Hematopoietic multipotent progenitor cell treated with erythropoietin and hydrocortisone succinate and interleukin-3 and kit ligand, for 15 days (in vitro differentiated cells): ENCODE data around the gene EP400.
"Not testable (repeated sequence)": the region's sequence is repeated elsewhere in the genome, so short reads cannot be mapped to it uniquely, and the experiment has no call there.

ENCODE experiments used
- DNase-seq: peaks from one replicate; pipeline ENCODE4 v3.0.0-alpha.2; 2015; ENCODE audit warnings: low spot score

Gene EP400

GRCh38 chr12:131928080-131928710 is 21.5 kb upstream of the EP400 start:
- DNase-seq = no peak

DNA sequence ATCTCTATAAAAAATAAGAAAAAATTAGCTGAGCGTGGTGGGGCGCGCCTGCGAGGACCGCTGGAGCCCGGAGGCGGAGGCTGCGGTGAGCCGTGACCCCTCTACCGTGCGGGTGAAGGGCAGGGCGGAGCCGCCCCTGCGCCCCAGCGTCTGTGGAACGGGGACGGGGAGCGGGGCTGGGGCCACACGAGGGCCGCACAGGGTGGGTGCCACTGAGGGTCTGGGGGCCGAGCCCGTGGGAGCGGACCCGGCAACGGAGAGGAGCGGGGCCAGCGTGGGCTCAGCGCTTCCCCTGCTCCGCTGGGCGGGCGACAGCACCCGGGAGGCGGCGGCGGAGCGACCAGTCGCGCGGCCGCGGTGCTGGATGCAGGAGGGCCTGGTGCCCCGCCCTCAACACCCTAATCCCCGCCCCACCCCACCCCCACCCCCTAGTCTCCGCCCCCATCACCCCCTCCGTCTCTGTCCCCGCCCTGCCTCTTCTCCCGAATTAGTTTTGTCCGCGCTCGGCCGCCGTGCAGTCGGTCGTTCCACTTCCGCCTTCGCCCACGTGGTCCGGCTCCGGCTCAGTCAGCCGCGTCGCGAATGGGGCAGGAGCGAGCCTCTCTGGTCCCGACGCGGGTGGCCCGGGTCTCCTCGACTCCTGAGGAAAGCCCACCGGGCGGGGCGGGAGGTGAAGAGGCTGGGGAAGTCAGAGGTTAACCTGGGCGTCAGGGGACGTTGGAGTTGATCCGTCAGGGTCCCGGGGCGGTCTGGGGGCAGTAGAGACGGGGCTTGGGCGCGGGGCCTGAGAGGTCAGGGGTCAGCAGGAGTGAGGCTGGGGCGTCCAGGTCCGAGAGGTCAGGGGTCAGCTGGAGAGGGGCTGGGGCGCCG is 20.8 kb upstream of the EP400 start, which contains the start of gene PUS1:
TSS of gene PUS1 (plus strand) at position 566 of the 870 bp plus-strand sequence. CDS start 447 bp downstream, outside the sequence.
- peak; percentile 92 for DNase-seq

DNA sequence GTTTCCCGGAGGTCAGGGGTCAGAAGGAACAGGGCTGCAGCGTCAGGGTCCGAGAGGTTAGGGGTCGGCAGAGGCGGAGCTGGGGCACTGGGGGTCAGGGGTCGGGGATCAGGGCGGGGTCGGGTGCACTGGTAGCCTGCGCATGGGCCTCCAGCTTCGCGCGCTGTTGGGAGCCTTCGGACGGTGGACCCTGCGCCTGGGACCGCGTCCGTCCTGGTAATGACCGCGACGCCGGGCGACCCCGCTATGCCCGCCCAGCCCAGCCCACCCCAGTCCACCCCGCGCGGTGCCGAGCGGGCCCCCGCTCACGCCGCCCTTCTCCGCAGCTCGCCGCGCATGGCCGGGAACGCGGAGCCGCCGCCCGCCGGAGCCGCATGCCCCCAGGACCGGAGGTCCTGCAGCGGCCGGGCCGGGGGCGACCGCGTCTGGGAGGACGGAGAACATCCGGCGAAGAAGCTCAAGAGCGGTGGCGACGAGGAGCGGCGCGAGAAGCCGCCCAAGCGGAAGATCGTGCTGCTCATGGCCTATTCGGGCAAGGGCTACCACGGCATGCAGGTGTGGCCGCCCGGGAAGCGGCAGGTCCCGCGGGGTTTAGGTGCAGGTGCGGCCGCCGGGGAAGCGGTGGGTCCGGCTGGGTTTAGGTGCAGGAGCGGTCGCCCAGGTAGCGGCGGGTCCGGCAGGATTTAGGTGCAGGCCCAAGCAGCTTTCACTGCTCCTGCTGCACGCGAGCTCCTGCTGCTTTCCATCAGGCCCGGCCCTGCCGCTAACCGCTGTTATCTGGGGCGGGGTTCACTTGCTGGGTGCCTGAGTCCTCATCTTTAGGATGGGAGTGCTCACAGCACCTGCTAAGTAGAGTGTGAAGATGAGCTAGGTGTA is 19.9 kb upstream of the EP400 start:
- DNase-seq = peak; percentile 56

DNA sequence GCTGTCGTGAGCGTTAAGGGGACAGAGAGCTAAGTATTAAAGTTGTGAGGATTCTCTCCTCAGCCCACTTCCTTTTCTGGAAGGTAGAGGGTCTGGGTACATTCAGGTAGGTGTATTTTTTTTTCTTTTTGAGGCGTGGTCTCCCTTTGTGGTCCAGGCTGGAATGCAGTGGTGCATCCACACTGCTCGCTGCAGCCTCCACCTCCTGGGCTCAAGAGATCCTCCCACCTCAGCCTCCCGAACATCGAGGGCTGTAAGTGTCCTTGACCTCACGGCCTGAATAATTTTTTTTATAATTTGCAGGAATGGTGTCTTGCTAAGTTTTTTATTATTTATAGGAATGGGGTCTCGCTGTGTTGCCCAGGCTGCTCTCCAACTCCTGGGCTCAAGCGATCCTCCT is 19.2 kb upstream of the EP400 start:
- no peak for DNase-seq

DNA sequence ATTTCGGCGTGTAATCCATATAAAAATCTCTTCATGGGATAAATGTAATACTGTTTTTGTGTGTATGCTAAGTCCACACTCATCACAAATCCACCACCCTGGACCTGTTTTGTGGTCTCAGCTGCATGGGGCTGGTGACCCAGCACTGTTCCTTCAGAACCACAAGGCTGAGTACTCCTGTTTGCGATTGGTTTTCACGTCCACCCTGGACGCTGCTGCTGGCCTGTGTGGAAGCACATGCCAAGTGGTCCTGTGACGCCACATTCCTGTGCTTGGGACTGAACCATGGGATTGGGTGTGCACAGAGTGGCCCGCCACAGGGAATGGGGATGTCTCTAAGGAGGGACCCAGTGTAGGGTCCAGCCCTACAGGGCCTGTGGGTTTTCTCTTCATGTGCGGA is 16.4 kb upstream of the EP400 start:
- DNase-seq = no peak

GRCh38 chr12:131934535-131934934 is 15.2 kb upstream of the EP400 start:
- no peak for DNase-seq

- no peak for DNase-seq
These were observed 11.7 kb upstream of the EP400 start for GRCh38 chr12:131938082-131938481.

DNA sequence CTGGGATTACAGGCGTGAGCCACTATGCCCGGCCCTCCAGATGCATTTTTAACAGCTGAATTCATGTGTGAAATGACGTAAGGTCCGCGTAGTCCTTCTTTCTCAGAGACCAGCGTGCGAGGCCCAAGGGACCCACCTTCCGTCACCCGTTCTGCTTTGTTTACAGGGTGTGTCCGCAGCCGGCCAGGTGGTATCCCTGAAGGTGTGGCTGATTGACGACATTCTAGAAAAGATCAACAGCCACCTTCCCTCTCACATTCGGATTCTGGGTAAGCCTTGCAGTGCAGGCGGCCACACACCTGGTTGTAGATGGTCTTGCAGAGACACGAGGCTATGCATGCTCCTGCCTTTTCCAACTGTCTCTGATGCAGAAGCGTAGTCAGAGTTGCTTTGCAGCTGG is 10.7 kb upstream of the EP400 start:
- no peak for DNase-seq

GRCh38 chr12:131940141-131940547 is 9.6 kb upstream of the EP400 start:
- DNase-seq = no peak

DNA sequence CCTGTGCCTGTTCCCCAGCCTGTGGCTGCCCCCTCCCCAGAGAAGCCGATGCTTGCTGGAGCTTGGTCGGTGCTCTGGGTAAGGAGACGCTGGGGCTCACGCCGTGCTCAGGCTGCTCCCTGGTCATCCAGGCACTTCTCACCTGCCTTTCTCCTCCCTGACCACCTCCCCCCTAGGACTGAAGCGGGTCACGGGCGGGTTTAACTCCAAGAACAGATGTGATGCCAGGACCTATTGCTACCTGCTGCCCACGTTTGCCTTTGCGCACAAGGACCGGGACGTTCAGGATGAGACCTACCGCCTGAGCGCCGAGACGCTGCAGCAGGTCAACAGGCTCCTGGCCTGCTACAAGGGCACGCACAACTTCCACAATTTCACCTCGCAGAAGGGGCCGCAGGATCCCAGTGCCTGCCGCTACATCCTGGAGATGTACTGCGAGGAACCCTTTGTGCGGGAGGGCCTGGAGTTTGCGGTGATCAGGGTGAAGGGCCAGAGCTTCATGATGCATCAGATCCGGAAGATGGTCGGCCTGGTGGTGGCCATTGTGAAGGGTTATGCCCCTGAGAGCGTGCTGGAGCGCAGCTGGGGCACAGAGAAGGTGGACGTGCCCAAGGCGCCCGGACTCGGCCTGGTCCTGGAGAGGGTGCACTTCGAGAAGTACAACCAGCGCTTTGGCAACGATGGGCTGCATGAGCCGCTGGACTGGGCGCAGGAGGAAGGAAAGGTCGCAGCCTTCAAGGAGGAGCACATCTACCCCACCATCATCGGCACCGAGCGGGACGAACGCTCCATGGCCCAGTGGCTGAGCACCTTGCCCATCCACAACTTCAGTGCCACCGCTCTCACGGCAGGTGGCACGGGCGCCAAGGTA is 8.4 kb upstream of the EP400 start:
- no peak for DNase-seq

DNA sequence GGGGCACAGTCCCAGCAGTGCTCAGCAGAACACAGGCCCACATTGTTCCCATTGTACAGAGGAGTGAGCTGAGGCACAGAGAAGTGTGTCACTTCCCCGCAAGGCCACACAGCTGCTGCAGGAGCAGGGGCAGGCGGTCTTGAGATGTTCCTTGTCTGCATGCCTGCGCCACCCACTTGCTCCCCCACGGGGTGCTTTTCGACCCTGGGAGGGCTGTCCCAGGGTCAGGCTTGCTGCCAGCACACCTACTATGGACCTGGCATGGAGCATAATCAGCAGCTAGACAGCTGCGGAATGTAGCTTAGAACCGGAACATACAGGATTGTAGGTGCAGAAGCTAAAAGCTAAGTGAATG is 7.8 kb upstream of the EP400 start:
- DNase-seq = no peak

GRCh38 chr12:131942671-131943070 is 7.1 kb upstream of the EP400 start:
- DNase-seq = no peak

DNA sequence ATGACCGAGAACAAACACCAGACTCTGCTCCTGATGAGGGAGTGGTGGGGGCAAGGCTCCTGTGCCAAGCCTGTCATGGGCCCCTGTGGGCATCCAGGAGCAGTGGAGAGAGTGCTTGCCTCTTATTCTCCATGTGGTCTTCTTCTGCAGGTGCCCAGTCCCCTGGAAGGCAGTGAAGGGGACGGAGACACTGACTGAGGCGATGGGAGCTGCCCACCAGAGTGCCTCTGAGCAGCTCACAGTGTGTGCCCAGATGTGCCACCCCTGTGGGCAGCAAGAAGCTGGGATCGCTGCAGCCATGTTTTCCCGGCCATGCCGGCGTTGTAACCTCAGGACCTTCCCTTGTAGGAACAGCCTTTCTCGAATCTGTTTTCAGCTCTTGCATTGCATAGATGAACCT is 6.4 kb upstream of the EP400 start:
- DNase-seq = no peak

GRCh38 chr12:131943876-131944275 is 5.9 kb upstream of the EP400 start:
- DNase-seq = no peak

DNA sequence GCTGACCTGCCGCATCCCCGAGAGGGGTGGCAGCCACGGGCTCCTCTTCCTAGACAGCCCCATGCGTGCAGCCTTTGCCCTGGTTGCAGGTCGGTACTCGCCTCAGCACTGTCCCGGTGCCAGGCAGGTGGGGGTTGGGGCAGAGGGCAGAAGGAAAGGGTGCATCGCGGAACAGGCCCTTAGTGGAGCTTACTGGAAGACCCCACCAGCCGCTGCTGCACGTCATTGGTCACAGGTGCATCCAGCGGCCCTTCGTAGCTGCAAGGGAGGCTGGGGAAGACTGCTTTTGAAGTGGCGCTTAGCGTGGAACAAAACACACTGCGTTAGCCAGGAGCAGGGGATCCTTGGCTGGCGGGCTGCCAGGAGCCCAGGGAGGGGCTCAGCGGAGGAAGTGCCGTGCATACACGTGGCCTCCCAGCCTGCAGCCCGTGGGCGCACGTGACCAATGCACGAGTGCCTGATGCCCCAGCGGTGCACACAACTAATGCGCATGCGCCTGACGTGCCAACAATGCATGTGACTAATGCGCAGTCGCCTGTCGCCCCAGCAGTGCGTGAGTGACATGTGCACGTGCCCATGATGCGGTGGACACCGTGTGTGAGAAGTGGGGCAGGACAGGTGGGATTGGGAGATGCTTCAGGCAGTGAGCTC is 5.0 kb upstream of the EP400 start:
- DNase-seq = no peak

- no peak for DNase-seq
These were observed 3.0 kb upstream of the EP400 start for GRCh38 chr12:131946757-131947156.

- no peak for DNase-seq
These were observed 2.2 kb upstream of the EP400 start for GRCh38 chr12:131947482-131948027.

- DNase-seq = no peak
These were observed 1.5 kb upstream of the EP400 start for GRCh38 chr12:131948166-131948712.

DNA sequence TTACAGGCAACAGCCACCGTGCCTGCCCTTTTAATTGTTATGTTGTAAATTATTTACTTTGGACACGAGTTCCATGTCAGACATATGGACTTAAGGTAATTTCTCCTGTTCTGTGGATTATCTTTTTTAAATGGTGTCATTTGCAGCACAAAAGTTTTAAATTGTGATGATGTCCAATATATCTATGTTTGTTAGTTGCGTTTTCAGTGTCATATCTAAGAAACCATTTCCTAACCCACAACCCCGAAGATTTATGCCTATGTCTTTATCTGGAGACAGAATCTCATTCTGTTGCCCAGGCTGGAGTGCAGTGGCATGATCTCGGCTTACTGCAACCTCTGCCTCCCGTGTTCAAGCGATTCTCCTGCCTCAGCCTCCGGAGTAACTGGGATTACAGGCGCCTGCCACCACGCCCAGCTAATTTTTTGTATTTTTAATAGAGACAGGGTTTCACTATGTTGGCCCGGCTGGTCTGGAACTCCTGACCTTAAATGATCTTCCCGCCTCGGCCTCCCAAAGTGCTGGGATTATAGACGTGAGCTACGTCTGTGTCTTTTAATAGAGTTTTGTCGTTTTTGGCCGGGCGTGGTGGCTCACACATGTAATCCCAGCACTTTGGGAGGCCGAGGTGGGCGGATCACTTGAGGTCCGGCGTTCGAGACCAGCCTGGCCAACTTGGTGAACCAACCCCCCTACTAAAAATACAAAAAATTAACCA is 870 bp upstream of the EP400 start:
- DNase-seq = not testable (repeated sequence)
